Uterus (tissue), 4 donors: Measurements from ENCODE around the gene DNAJB2. TPM values are rescaled to one million over a fixed set of nuclear protein-coding genes. Genes with fewer than 3 reads are reported as not detected.

ENCODE experiments used
- DNase-seq, 2 donors: peaks; one replicate each; pipeline ENCODE4 v3.0.0-alpha.2; 2019 to 2020
- H3K27ac ChIP-seq, 2 donors: fragments of 200-600 bp; sonication (generic); 1 replicate in 1 of 2; 2 replicates in 1 of 2; pipeline ENCODE4 v1.5.1; 2016 to 2018
- H3K27me3 ChIP-seq, 2 donors: fragments of 200-600 bp; sonication (generic); one replicate each; pipeline ENCODE4 v1.5.1; 2018 to 2019; ENCODE audit warnings: control low read depth in 1 of 2
- H3K36me3 ChIP-seq, 2 donors: fragments of 200-600 bp; sonication (generic); one replicate each; pipeline ENCODE4 v1.5.1; 2019; ENCODE audit warnings: control low read depth in 1 of 2
- H3K4me1 ChIP-seq, 2 donors: fragments of 200-600 bp; sonication (generic); one replicate each; pipeline ENCODE4 v1.5.1; 2018 to 2019; ENCODE audit warnings: control low read depth in 1 of 2
- H3K4me3 ChIP-seq, 2 donors: fragments of 200-600 bp; sonication (generic); 1 replicate in 1 of 2; 2 replicates in 1 of 2; pipeline ENCODE4 v1.5.1; 2018 to 2019; ENCODE audit warnings: mild to moderate bottlenecking in 1 of 2
- H3K9me3 ChIP-seq, 2 donors: fragments of 200-600 bp; sonication (generic); one replicate each; pipeline ENCODE4 v1.5.1; 2019; ENCODE audit warnings: control low read depth in 1 of 2
- CTCF ChIP-seq, 4 experiments: fragments of 200-600 bp in 2 of 4; fragments of 450-650 bp in 2 of 4; sonication (generic) in 2 of 4; IDR thresholded peaks; one replicate each; pipeline ENCODE4 v1.5.1; 2016 to 2019; ENCODE audit warnings: antibody characterized with exemption in 4 of 4, mild to moderate bottlenecking in 2 of 4, moderate library complexity in 1 of 4
- POLR2A ChIP-seq, 2 donors: fragments of 450-650 bp; IDR thresholded peaks; one replicate each; pipeline ENCODE4 v1.6.1; 2016; ENCODE audit warnings: antibody characterized with exemption in 2 of 2, mild to moderate bottlenecking in 1 of 2, moderate library complexity in 1 of 2
- intact Hi-C: fragments of 100-400 bp; cut with DNase I; formaldehyde crosslinking; loops from one replicate; pipeline ENCODE4 v1.15.1; 2023; ENCODE audit warnings: low total_unique reads
- total RNA-seq, 4 donors: library from RNA; depleted of rRNA in 3 of 4; stranded (reverse); fragments of >200 nt in 3 of 4; gene quantifications; one replicate each; pipeline versions ENCODE4 v1.1.0 to v1.2.4, GENCODE V29; 2014 to 2023
- donor health status: DM: yes; HTN: yes; CAD: no.

DNAJB2 gene
- total RNA-seq, 4 donors from 2014 or later = 32.1 to 92.1 (median 69.1) TPM

- no peak for TF ChIP-seq POLR2A (IDR thresholded peaks at IDR 0.05)
- no peak for TF ChIP-seq CTCF (IDR thresholded peaks at IDR 0.05)
- no peak overlapping the region for H3K27ac ChIP-seq
- no peak overlapping the region for H3K4me3 ChIP-seq
- no peaks in the 10 kb centered on the region for H3K36me3 ChIP-seq
- intact Hi-C loops = no loop called here
- H3K27me3 ChIP-seq = no peaks in the 10 kb centered on the region
- H3K9me3 ChIP-seq = no peaks in the 10 kb centered on the region
- no peak for DNase-seq
- peaks cover 4 to 8% of the 10 kb centered on the region in 2 donors for H3K4me1 ChIP-seq
Measured at GRCh38 chr2:219291910-219292490, 12.8 kb downstream of the DNAJB2 start.

- no peak for DNase-seq
- Histone ChIP-seq H3K4me1 (peaks cover 4 to 8% of the 10 kb centered on the region in 2 donors), H3K27ac (no peak overlapping the region), H3K4me3 (no peak overlapping the region), H3K27me3 (no peaks in the 10 kb centered on the region), H3K9me3 (no peaks in the 10 kb centered on the region), H3K36me3 (no peaks in the 10 kb centered on the region)
- no peak for TF ChIP-seq POLR2A (IDR thresholded peaks at IDR 0.05)
- TF ChIP-seq CTCF (IDR thresholded peaks at IDR 0.05) = no peak
- intact Hi-C loops = no loop called here
Measured at GRCh38 chr2:219292616-219293015, 13.4 kb downstream of the DNAJB2 start.

- no peak for DNase-seq
- no peaks in the 10 kb centered on the region for H3K36me3 ChIP-seq
- no peak overlapping the region for H3K4me3 ChIP-seq
- peaks cover 4 to 8% of the 10 kb centered on the region in 2 donors for H3K4me1 ChIP-seq
- H3K27me3 ChIP-seq = no peaks in the 10 kb centered on the region
- TF ChIP-seq POLR2A (IDR thresholded peaks at IDR 0.05) = no peak
- TF ChIP-seq CTCF (IDR thresholded peaks at IDR 0.05) = no peak
- intact Hi-C loops = no loop called here
- peak overlapping the region; percentile 94 to 97 for H3K27ac ChIP-seq
- H3K9me3 ChIP-seq = no peaks in the 10 kb centered on the region
Measured at GRCh38 chr2:219293736-219294231, 14.6 kb downstream of the DNAJB2 start.

- Histone ChIP-seq H3K9me3 (no peaks in the 10 kb centered on the region), H3K27me3 (no peaks in the 10 kb centered on the region), H3K4me3 (peak overlapping the region; percentile 39 to 48), H3K36me3 (no peaks in the 10 kb centered on the region), H3K27ac (peak overlapping the region; percentile 94 to 97), H3K4me1 (peaks cover 4% of the 10 kb centered on the region in 2 donors)
- DNase-seq = peak; percentile 82 to 88
- intact Hi-C loops = loop anchor here (5.0 kb wide), 1 partner anchor 132 kb away; the partner anchor contains the start of gene NHEJ1
- TF ChIP-seq POLR2A (IDR thresholded peaks at IDR 0.05) = peak; percentile 31 to 75
- TF ChIP-seq CTCF (IDR thresholded peaks at IDR 0.05) = peak; percentile 95 to 100 (median 100)
Measured at GRCh38 chr2:219294356-219295351, 15.5 kb downstream of the DNAJB2 start.
